K562 (cell line): ENCODE results near the gene KCNQ4. TPM values are rescaled to one million over a fixed set of nuclear protein-coding genes. Genes with fewer than 3 reads are reported as not detected.

Experiments used
- CCAR2 ChIP-seq: fragments of 200-400 bp; formaldehyde crosslinking; IDR thresholded peaks from 2 replicates; pipeline ENCODE4 v1.6.1; 2017; ENCODE audit warnings: mild to moderate bottlenecking, low read depth, low read length
- CLOCK ChIP-seq: fragments of 250-450 bp; sonication (Bioruptor Pico); IDR thresholded peaks from 2 replicates; pipeline ENCODE4 v1.4.0; 2020; ENCODE audit warnings: mild to moderate bottlenecking, moderate library complexity, borderline replicate concordance
- CREBBP ChIP-seq: IDR thresholded peaks from one replicate; pipeline ENCODE4 v1.6.1; 2012; ENCODE audit warnings: low read depth, mild to moderate bottlenecking, control low read depth, inconsistent platforms, low read length
- ELF1 ChIP-seq: fragments of 200-800 bp; sonication (Bioruptor generic); IDR thresholded peaks from 2 replicates; pipeline ENCODE4 v1.6.1; 2016; ENCODE audit warnings: missing genetic modification characterization, missing compliant biosample characterization
- EZH2 ChIP-seq: IDR thresholded peaks from 2 replicates; pipeline ENCODE4 v1.6.1; 2012; ENCODE audit warnings: low read depth, mild to moderate bottlenecking, inconsistent platforms, low read length, borderline replicate concordance
- FOXJ3 ChIP-seq: sonication (generic); formaldehyde crosslinking; IDR thresholded peaks from 2 replicates; pipeline ENCODE4 v1.4.0; 2020; ENCODE audit warnings: mild to moderate bottlenecking, missing genetic modification reagents
- FUS ChIP-seq: fragments of 200-400 bp; formaldehyde crosslinking; optimal IDR thresholded peaks from 2 replicates; pipeline ENCODE3; 2017; ENCODE audit warnings: low read depth, low read length
- HDAC3 ChIP-seq: fragments of 450-650 bp; IDR thresholded peaks from 2 replicates; pipeline ENCODE4 v1.6.1; 2018; ENCODE audit warnings: borderline replicate concordance, mild to moderate bottlenecking, moderate library complexity; ENCODE audit not compliant: partially characterized antibody
- KDM1A ChIP-seq, 2 experiments: fragments of 450-650 bp; IDR thresholded peaks; 2 replicates each; pipeline ENCODE4 v1.6.1; 2016; ENCODE audit warnings: mild to moderate bottlenecking in 2 of 2
- MTA2 ChIP-seq: fragments of 450-650 bp; IDR thresholded peaks from 2 replicates; pipeline ENCODE4 v1.6.1; 2016; ENCODE audit warnings: low read depth
- NKRF ChIP-seq: fragments of 450-650 bp; IDR thresholded peaks from 2 replicates; pipeline ENCODE4 v1.6.1; 2016; ENCODE audit warnings: borderline replicate concordance
- POLR2H ChIP-seq: IDR thresholded peaks from 2 replicates; pipeline ENCODE4 v1.6.1; 2016; ENCODE audit warnings: missing genetic modification characterization, low read depth, mild to moderate bottlenecking, control low read depth, missing compliant biosample characterization, moderate library complexity
- PYGO2 ChIP-seq: fragments of 450-650 bp; IDR thresholded peaks from 2 replicates; pipeline ENCODE4 v1.6.1; 2016; ENCODE audit warnings: mild to moderate bottlenecking, missing genetic modification characterization, moderate library complexity, missing compliant biosample characterization
- ZBTB5 ChIP-seq: fragments of 450-650 bp; IDR thresholded peaks from 2 replicates; pipeline ENCODE4 v1.6.1; 2017; ENCODE audit warnings: antibody characterized with exemption
- ZNF384 ChIP-seq: IDR thresholded peaks from 2 replicates; pipeline ENCODE4 v1.6.1; 2012; ENCODE audit warnings: low read depth, low read length, improper control_type of control experiment
- ZNF551 ChIP-seq: fragments of 250-450 bp; sonication (Bioruptor Pico); IDR thresholded peaks from 2 replicates; pipeline ENCODE4 v1.5.0; 2021; ENCODE audit warnings: mild to moderate bottlenecking, moderate library complexity
- polyA plus RNA-seq, 8 experiments: library from polyadenylated mRNA; depleted of rRNA in 4 of 8; stranded (reverse) in 5 of 8; unstranded in 3 of 8; fragments of >200 nt; fragmentation: Nextera tagmentation in 2 of 8; fragmentation: Illumina TruSeq in 1 of 8; extraction: Ambion mirVana in 2 of 8; extraction: Trizol in 1 of 8; gene quantifications; 2 replicates each; pipeline versions ENCODE4 v1.2.1 to v1.2.3, GENCODE V29; 2011 to 2014; ENCODE audit warnings: inconsistent platforms in 1 of 8, missing spikeins in 1 of 8
- total RNA-seq, 7 experiments: library from RNA; depleted of rRNA in 6 of 7; stranded (reverse); fragments of >200 nt in 6 of 7; fragmentation: Illumina TruSeq in 2 of 7; extraction: Trizol in 2 of 7; gene quantifications; 2 replicates each; pipeline versions ENCODE4 v1.2.1 to v1.2.3, GENCODE V29; 2011 to 2021; ENCODE audit warnings: low replicate concordance in 1 of 7
- TF ChIP-seq, protein P1 (sequence below): fragments of 450-650 bp; formaldehyde crosslinking; IDR thresholded peaks from 2 replicates; pipeline ENCODE4 v1.4.0; 2022; ENCODE audit warnings: missing genetic modification characterization
- TF ChIP-seq, protein P2 (sequence below): sonication (generic); formaldehyde crosslinking; IDR thresholded peaks from 2 replicates; pipeline ENCODE4 v1.8.1; 2023; ENCODE audit warnings: mild to moderate bottlenecking, missing genetic modification reagents

The KCNQ4 gene
- total and polyA plus RNA-seq, 9 of the 15 experiments (the other 6 are each of a cell fraction or from before 2014, with no cell fraction given): 0.07 to 4.1 (median 0.79) TPM

GRCh38 chr1:40820911-40821693 is 37.5 kb downstream of the KCNQ4 start (continued):
- TF ChIP-seq NKRF: no peak; the same call in 1 of the 2 replicates
- no peak for TF ChIP-seq HDAC3
- no peak for TF ChIP-seq EZH2
- TF ChIP-seq CREBBP: no peak
- TF ChIP-seq ZNF551 (CRISPR knock-in tag): no peak
- TF ChIP-seq FUS: no peak
- TF ChIP-seq KDM1A (IDR thresholded peaks at IDR 0.05): peak; percentile 84 to 90
- no peak for TF ChIP-seq ZNF384
- no peak for TF ChIP-seq CLOCK (CRISPR knock-in tag)
- TF ChIP-seq ZBTB5: no peak
- no peak for TF ChIP-seq CCAR2
- TF ChIP-seq ELF1 (tag): 0 out of 2 replicates have a peak, but pooled peaks have one; percentile 23
- no peak for TF ChIP-seq FOXJ3
- TF ChIP-seq, protein P1, sequence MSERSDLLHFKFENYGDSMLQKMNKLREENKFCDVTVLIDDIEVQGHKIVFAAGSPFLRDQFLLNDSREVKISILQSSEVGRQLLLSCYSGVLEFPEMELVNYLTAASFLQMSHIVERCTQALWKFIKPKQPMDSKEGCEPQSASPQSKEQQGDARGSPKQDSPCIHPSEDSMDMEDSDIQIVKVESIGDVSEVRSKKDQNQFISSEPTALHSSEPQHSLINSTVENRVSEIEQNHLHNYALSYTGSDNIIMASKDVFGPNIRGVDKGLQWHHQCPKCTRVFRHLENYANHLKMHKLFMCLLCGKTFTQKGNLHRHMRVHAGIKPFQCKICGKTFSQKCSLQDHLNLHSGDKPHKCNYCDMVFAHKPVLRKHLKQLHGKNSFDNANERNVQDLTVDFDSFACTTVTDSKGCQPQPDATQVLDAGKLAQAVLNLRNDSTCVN (CRISPR knock-in tag): peak; percentile 25; the same call in 1 of the 2 replicates
- TF ChIP-seq MTA2: peak; percentile 100
- peak; percentile 76 for TF ChIP-seq PYGO2
- no peak for TF ChIP-seq POLR2H (tag)
- TF ChIP-seq, protein P2, sequence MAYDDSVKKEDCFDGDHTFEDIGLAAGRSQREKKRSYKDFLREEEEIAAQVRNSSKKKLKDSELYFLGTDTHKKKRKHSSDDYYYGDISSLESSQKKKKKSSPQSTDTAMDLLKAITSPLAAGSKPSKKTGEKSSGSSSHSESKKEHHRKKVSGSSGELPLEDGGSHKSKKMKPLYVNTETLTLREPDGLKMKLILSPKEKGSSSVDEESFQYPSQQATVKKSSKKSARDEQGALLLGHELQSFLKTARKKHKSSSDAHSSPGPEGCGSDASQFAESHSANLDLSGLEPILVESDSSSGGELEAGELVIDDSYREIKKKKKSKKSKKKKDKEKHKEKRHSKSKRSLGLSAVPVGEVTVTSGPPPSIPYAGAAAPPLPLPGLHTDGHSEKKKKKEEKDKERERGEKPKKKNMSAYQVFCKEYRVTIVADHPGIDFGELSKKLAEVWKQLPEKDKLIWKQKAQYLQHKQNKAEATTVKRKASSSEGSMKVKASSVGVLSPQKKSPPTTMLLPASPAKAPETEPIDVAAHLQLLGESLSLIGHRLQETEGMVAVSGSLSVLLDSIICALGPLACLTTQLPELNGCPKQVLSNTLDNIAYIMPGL (CRISPR knock-in tag): no peak
